ENCODE data around the gene HERC2.
"Not testable (repeated sequence)": the region's sequence is repeated elsewhere in the genome, so short reads cannot be mapped to it uniquely, and the experiment has no call there.

Gene HERC2, protein sequence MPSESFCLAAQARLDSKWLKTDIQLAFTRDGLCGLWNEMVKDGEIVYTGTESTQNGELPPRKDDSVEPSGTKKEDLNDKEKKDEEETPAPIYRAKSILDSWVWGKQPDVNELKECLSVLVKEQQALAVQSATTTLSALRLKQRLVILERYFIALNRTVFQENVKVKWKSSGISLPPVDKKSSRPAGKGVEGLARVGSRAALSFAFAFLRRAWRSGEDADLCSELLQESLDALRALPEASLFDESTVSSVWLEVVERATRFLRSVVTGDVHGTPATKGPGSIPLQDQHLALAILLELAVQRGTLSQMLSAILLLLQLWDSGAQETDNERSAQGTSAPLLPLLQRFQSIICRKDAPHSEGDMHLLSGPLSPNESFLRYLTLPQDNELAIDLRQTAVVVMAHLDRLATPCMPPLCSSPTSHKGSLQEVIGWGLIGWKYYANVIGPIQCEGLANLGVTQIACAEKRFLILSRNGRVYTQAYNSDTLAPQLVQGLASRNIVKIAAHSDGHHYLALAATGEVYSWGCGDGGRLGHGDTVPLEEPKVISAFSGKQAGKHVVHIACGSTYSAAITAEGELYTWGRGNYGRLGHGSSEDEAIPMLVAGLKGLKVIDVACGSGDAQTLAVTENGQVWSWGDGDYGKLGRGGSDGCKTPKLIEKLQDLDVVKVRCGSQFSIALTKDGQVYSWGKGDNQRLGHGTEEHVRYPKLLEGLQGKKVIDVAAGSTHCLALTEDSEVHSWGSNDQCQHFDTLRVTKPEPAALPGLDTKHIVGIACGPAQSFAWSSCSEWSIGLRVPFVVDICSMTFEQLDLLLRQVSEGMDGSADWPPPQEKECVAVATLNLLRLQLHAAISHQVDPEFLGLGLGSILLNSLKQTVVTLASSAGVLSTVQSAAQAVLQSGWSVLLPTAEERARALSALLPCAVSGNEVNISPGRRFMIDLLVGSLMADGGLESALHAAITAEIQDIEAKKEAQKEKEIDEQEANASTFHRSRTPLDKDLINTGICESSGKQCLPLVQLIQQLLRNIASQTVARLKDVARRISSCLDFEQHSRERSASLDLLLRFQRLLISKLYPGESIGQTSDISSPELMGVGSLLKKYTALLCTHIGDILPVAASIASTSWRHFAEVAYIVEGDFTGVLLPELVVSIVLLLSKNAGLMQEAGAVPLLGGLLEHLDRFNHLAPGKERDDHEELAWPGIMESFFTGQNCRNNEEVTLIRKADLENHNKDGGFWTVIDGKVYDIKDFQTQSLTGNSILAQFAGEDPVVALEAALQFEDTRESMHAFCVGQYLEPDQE (N-terminal part only)

GRCh38 chr15:28322129-28322588 lies at the start of gene HERC2:
HERC2 (minus strand) TSS chr15:28322179; CDS start chr15:28321433, 746 bp downstream.
- DNase-seq: not testable (repeated sequence)

- not testable (repeated sequence) for DNase-seq
Measured at GRCh38 chr15:28365502-28365901, 43.5 kb upstream of the HERC2 start.

DNA sequence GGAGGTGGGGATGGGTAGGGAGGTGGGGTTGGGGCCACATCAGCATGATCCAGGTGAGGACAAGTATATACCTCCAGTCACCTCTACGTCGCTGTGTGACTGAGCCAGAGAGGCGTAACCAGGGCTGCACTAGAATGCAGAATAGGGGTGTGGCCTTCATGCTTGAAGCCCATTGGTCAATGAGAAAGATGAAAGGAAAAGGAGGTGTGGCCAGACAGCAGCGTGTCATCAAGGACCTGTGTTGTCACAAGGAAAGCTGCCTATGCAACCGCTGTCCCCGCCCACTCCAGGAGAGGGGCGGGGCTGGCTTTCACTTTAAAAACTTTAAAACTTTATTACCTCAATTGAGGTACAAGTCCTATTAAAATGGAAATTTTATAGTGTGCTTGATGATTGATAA lies 36.0 kb upstream of the HERC2 start, which contains the start of gene GOLGA6L24:
Gene GOLGA6L24 (minus strand): TSS at position 101 of the 400 bp plus-strand sequence. CDS start 61 bp downstream, at position 40.
- DNase-seq: not testable (repeated sequence)

GRCh38 chr15:28321358-28322078 lies 461 bp downstream of the HERC2 start:
- not testable (repeated sequence) for DNase-seq

DNA sequence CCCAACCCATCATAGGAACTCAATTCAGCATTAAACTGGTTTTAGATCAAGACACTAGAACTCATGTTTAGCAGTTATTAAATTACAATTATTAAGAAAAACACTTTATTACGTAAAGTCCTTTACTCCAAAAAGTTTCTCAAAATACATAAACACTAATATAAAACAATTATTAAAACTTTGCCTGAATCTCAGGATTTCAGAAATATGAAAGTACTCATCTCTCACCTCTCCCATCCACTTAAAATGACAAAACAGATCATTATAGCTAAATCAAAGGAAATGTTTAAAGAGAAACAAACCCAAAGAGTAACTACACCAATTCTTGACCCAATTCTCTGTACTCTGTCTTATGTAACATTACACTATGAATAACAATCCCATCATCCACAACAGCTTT lies 2.3 kb downstream of the HERC2 start:
- DNase-seq: not testable (repeated sequence)

DNA sequence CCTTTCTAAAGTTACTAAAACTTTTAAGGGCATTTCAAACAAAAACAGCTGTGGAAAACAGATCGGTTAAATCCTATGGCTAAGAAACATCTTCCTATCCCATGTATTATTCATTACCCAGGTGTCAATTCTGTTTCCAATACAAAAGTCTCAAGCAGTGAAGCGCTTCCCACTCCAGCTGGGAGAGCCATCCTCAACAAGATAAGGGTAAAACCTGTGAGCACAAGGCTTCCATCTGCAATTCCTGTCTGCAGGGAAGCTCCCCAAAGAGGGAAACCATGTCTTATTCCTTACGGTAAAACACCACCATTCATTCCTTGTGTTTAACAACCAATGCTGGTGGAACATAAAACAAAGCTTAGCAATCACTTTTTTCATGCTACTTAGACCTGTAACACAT lies 3.2 kb downstream of the HERC2 start:
- DNase-seq: not testable (repeated sequence)

GRCh38 chr15:28318122-28318521 lies 3.9 kb downstream of the HERC2 start:
- not testable (repeated sequence) for DNase-seq

DNA sequence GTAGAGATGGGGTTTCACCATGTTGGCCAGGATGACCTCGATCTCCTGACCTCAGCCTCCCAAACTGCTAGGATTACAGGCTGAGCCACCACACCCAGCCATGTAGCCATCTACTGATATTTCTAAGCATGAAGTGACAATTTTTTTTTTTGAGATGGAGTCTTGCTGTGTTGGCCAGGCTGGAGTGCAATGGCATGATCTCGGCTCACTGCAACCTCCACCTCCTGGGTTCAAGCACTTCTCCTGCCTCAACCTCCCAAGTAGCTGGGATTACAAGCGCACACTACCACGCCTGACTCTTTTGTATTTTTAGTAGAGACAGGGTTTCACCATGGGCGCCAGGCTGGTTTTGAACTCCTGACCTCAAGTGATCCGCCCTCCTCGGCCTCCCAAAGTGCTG lies 5.0 kb downstream of the HERC2 start:
- not testable (repeated sequence) for DNase-seq

- DNase-seq: not testable (repeated sequence)
Measured at GRCh38 chr15:28310454-28310853, 11.5 kb downstream of the HERC2 start.

DNA sequence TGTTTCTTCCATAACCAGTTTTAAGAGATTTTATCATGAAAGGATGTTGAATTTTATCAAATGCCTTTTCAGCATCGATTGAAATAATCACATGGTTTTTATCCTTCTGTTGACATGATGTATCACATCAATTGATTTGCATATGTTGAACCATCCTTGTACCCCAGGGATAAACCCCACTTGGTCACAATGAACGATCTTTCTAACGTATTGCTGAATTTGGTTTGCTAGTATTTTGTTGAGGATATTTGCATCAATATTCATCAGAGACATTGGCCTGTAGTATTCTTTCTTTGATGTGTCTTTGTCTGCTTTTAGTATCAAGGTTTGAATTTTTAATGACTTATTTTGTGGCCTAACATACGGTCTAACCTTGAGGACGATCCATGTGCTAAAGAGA lies 13.3 kb downstream of the HERC2 start:
- not testable (repeated sequence) for DNase-seq

DNA sequence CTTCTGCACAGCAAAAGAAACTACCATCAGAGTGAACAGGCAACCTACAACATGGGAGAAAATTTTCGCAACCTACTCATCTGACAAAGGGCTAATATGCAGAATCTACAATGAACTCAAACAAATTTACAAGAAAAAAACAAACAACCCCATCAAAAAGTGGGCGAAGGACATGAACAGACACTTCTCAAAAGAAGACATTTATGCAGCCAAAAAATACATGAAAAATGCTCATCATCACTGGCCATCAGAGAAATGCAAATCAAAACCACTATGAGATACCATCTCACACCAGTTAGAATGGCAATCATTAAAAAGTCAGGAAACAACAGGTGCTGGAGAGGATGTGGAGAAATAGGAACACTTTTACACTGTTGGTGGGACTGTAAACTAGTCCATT lies 16.3 kb downstream of the HERC2 start:
- DNase-seq: not testable (repeated sequence)

DNA sequence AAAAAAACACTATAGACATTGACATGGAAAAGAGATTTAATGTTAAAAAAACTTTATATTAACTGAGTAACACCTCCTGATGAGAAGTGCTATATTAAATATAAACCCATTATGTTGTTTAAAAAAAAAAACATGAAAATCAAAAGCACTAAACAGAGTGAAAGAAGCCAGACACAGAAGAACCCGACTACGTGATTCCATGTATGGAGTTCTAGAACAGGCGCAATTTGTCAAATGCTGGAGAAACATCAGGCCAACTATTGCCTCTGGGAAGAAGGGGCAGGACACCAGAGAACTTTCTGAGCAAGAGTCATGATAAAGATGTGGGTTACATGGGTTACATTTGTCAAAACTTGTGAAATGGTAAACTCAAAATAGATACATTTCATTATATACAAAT lies 24.5 kb downstream of the HERC2 start:
- not testable (repeated sequence) for DNase-seq

DNA sequence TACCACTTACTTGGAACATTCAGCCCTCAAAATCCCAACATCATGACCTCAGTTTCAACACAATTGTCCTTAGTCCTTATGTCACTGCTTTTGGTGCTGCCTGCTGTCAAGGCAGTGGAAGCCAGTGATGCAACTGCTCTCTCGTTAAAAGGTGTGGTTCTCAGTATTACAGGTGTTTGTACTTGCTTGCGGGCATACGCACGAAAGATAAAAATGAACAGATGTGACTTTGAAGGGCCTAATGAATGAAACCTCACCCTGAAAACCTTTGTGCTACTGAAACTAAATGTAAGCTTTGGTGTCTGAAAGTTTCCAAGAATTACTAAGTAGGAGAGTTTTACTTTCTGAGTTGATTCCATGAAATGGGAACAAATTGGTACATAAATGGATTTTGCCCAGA lies 25.2 kb downstream of the HERC2 start:
- not testable (repeated sequence) for DNase-seq

GRCh38 chr15:28295009-28295563 lies 26.9 kb downstream of the HERC2 start:
- DNase-seq: not testable (repeated sequence)

DNA sequence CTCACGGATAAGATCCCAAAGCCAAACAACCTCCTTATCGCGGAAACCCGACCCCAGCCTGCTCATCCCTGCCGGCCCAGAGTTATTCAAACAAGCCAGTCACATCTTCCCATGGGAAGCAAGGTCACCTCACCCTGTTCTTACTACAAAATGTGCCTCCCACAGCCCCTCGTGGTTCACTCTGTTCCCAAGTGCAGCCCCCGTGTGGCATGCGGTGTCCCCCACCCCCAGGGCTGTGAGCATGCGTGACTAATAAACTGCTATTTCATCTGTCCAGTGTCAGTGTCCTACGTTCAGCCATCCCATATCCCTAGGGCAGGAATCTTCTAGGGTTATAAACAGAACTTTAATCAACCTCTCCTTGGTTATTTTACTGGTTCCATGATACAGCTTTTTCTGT lies 27.4 kb downstream of the HERC2 start:
- not testable (repeated sequence) for DNase-seq

DNA sequence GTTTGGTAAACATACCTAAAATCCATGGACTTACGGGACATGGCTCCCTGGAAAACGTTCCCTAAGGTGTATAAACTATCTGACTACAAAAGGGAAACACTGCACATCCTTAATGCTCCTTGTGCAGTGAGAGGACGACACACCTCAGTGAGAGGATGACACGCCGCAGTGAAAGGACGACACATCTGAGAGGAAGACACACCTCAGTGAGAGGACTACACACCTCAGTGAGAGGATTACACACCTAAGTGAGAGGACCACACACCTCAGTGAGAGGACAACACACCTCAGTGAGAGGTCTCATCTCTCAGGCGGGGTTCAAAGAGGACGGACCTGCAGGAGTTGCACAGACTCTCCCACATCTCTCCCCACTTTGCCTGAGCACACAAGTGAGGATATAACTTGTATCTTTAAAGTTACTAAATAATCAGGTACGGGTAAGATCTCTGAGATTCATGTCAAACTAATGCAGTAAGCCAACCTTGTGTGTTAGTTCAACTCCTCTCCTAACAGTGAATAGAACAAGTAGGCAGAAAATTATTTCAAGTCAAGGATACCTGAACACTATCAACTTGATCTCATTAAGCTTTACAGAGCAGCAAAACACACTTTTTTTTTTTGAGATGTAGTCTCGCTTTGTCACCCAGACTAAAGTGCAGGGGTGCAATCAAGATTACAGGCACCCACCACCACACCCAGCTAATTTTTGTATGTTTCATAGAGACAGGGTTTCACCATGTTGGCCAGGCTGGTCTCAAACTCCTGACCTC lies 32.1 kb downstream of the HERC2 start:
- no peak for DNase-seq

DNA sequence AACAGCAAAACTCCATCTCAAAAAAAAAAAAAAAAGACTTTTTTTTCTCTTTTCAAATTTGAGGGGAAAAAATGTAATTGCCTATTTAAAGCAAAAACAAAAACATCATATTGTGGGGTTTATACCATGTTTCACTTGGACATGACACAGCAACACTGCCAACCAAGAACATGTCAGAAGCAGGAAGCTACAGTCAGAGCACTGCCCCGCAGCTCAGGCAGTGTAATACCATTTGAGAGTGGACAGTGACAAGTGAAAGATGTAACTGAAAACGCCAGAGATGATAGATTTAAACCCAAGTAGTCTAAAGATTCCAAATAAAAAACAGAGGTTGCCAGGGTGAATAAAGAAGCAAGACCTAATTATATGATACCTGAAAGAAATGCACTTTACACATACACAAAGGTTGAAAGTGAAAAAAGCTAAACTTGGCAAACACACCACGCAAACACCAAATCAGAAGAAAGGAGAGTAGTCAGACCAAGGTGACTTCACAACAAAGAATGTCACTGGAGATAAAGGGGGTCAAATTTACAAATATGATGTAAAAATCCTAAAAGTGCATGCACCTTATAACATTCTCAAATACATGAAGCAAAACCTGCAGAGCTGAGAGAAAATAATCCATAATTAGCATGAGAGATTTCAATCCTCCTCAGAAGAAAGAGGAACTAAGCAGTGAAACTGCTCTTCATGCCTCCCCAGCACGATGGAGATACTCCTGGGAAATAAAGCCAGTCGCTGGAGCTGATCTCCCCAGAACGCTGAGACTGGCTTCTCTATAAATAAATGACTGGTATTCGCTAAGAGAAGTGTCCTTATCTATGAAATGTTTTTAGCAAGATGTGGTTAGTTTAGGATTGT lies 32.9 kb downstream of the HERC2 start:
- peak; percentile 31 for DNase-seq

DNA sequence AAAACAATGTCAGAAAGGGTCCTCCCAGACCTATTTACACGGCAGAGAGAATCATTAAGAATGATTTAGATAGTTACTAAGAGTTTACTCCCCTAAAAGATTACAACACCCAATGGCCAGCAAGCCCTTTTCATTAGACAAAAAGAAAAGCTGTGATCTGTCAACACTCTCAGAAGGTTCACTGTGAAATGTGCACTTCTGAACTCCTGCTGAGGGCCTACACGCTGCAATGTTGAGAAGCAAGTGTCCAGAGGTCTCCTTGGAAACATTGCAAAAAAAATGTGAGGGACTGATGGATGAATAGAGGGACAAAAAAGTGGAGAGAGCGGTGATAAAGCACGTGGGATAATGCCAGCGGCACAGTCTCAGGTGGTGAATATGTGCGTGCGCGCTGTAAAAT lies 35.3 kb downstream of the HERC2 start:
- not testable (repeated sequence) for DNase-seq

GRCh38 chr15:28286031-28286430 lies 35.9 kb downstream of the HERC2 start:
- no peak for DNase-seq

- DNase-seq: no peak
Measured at GRCh38 chr15:28281876-28282275, 40.1 kb downstream of the HERC2 start.

Data from RPMI8226 (cell line).